NCI-H2196 (cell line): ENCODE data around the gene CBX7.

ENCODE experiments used
- DNase-seq: peaks from one replicate; lab custom pipeline; 2025; ENCODE audit not compliant: unreplicated experiment; lab: John Stamatoyannopoulos, UW

Gene CBX7

DNA sequence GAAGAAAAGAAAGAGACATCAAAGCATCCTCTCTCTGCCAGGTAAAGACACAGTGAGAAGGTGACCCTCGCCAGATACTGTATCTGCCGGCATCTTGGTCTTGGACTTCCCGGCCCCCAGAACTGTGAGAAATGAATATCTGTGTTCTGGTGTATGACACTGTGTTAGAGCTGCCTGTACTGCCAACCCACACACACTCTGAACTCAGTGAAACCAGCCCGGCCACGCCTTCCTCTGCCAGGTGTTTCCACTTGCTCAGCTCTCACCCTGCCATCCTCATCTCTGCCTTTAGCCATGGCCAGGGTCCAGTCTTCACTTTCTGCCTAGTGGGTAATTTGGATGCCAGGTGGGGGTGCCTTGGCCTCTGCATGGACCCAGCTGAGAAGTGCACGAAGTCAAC, 24.0 kb downstream of the CBX7 start:
- DNase-seq = no peak

DNA sequence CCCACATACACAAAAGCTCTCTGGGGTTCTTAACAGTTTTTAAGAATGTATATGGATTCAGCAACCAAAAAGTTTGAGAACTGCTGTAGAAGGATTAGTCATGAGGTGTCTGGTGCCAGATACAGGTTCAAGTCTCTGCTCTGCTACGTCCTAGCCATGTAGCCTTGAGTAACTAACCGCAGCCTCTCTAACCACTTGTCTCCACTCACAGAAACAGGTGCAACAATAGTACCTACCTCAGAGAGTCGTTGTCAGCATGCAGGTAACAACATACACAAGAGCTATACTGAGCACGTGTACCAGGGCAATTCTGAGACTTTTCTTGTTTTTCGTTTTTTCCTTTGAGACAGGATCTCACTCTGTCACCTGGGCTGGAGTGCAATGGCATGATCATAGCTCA, 26.9 kb downstream of the CBX7 start:
- no peak for DNase-seq

DNA sequence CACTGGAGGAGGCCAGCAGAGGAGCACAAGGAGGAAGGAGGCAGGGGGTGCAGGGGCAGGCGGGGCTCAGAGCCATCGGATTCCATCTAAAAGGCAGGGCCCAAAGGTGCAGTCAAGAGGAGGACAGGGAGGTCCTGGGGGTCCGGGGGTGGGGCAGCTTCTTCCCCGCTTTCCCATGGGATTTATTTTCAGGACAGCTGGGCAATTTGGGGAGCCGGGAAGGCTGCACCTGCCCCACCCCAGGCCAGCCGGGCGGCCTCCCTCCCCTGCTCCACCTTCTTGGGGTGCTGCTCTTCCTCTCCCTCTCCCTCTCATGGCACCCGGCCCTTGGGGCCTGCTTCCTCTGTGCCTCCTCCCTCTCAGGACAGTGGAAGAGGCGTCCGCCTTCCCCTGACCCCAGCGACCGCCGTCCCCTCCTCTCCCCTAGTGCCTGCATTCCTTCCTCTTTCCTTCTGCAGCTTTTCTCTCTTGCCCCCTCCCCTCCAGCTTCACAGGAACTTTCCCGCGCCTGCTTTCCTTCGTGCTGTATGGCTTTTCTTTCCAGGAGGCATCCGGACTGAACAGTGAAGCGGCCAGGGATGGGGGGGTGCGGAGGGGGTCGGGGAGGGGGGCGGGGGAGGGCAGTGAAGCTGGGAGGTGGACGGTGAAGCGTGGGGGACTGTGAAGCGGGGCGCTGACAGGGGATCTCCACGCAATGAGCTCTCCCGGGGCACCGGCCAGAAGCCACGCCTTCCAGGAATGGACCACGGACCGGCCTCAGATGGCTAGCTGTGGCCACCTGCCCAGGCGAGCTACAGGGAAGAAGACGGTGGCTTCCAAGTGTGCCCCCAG, 28.5 kb downstream of the CBX7 start:
- no peak for DNase-seq

DNA sequence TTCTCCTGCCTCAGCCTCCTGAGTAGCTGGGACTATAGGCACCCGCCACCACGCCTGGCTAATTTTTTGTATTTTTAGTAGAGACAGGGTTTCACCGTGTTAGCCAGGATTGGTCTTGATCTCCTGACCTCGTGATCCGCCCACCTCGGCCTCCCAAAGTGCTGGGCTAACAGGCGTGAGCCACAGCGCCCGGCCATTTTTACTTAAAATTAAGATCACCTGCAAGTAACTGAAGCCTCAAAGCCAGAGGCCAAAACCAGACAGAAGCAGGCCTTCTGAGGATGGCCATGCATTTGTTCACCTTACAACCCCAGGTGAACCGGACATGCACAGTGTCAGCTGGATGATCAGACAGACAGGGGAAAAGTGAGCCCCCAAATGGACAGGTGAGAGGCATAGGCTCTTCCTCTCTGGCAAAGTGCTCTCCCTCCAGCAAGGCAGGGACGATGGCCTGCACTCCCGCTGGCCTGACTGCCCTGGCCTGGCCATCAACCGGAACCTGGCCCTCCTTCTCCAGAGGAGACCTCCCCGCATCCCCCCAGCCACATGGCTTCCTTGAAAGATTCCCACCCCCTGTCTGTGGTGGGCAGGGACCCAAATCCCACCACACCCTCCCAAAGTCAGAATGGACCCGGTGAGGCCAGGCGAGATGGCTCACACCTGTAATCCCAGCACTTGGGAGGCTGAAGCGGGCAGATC, 29.6 kb downstream of the CBX7 start:
- no peak for DNase-seq

DNA sequence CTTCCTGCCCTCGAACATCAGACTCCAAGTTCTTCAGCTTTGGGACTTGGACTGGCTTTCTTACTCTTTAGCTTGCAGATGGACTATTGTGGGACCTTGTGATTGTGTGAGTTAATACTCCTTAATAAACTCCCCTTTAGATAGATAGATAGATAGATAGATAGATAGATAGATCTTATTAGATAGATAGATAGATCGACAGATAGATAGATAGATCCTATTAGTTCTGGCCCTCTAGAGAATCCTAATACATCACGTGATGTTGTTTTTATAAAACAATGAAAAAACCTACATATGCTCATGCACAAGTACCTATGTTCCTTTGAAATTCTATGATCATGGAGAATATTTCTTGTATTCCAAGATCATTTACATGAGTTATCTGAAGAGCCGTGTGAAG, 31.5 kb downstream of the CBX7 start:
- DNase-seq = no peak

DNA sequence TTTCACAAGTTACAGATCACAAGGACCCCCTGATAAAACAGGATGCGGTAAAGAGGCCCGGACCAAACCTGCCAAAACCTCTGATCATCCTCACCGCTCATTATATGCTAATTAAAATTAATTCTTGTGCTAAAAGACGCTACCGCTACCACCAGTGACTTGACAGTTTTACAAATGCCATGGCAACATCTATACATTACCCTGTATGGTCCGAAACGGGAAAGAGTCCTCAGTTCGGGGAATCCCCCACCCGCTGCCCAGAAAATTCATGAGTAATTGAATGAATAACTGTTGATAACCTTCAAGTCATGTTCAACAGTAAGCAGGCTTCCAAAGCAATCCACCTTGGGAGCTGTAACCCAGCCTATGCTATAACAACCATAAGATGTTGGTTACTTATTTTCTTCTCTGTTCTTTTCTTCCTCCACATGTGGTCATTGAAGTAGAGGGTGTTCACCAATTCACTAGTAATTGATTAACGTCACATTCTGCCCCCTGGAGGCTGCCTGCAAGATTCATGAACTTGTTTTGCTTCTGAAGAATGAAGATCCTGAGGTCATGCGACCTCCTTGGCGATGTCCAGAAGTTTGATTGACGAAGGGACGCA, 34.8 kb downstream of the CBX7 start:
- peak; percentile 1 for DNase-seq

DNA sequence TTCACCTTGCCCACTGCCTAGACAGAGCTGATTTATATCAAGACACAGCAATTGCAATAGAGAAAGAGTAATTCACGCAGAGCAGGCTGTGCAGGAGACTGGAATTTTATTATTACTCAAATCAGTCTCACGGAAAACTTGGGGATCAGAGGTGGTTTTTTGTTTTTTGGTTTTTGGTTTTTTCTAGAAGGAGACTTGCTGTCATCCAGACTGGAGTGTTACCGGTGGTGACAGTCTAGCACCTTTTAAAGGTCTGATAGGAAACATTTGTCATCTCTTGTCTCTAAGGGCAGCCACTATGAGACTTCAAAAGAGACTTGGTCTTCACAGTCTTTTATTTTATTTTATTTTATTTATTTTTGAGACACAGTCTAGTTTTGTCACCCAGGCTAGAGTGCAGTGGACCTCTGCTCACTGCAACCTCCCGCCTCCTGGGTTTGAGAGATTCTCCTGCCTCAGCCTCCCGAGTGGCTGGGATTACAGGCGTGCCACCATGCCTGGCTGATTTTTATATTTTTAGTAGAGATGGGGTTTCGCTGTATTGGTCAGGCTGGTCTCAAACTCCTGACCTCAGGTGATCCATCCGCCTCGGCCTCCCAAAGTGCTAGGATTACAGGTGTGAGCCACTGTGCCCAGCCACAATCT, 36.4 kb downstream of the CBX7 start:
- DNase-seq = no peak

DNA sequence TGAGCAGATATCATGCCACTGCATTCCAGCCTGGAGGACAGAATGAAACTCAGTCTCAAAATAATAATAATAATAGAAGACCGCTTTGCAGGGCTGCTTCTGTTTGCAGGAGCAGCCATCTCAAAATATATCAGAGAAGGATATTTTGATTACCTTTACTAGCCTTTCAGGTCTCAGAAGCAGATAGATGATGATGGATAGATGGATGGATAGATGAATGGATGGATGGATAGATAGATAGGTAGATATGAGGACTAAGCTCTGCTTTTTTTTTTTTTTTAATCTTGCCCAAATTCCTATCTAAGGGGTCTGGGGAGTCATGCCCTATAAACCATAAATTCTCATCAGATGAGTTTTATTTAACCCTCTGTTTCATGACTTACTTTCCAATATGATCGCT, 36.9 kb downstream of the CBX7 start:
- DNase-seq = no peak

DNA sequence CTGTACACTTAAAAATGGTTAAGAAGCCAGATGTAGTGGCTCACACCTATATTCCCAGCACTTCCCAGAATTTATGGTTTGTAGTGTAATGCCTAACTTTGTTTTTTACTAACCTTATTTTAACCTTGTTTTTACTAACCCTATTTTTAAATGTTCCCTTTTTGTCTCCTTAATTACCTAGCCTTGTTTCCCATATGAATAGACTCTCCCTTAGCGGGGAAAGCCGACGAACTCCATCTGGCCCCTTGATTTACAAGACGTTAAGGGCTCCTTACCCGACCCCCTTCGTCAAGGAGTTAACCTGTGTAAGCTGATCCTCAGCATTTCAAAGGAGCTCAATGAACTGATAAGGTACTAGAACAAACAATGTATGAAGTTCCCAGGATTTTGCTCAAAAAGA, 38.4 kb downstream of the CBX7 start:
- DNase-seq = no peak

DNA sequence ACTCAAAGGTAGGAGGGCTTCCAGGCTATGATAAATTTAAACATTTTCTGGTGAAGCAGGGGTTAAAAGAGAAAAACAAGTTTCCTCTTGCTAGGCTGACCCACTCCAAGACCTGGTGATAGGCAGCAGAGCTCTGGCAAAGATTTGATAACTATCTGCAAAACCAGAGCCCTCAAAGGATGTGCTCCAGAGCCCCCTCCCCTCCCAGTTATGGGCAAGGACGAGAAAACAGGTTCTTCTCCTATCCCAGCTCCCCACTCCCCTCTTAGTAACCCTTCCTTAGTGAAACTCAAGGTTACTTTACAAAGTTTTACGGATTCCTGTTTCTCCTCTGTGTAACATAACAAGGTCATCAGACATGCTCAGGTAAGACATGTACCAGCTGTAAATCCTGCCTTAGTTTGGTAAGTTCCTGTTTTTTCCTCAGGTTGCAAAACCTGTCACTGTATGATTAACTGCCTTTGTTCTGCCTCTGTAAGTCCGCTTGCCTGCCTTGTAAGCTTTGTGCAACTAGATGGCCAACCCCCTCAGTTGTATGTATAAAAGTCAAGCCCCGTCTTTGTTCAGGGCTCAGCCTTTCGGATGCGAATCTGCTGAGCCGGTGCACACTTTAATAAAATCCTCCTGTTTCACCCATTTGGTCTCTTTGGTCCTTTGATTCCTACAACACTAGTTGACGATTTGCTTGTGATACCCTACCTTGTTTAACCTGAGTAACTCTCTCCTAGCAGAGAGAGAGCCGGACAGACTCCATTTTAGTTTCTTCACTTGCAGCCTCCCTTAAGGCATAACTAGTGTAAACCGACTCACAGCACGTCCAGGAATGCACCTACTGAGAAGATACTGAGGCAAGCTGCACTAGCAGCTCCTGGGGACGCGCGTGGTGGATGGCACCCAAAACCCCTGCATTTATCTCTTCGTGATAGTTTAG, 41.6 kb downstream of the CBX7 start:
- DNase-seq = no peak

DNA sequence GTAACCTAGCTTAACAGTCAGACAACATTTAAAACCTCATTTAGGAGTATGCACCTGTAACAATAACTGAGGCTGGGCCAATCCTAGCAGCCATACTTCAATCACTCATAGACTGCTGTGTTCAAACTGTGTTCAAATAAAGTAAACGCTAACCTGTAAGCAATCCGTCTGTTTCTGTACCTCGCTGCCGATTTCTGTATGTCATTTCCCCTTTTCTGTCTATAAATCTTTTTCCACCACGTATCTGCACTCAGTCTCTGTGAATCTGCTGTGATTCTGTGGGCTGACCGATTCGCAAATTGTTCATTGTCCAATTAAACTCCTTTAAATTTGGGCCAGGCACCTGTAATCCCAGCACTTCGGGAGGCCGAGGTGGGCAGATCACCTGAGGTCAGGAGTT, 43.1 kb downstream of the CBX7 start:
- no peak for DNase-seq

DNA sequence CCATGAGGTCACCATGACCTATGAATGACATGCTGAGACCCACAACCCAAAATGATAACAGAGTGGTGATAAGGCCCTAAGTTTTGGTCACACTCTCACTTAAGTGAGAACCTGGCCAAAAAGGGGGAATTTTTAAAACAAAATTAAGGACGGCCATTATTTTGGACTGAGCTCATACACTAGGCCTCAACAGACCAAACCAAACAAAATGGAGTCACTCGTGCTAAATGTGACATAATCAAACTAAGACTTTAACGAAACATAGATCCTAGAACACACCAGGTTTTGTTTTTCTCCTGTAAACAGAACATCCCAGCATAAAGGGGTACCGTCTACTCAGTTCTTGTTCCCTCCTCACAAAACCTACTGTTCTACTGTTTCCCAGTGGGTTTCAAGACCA, 44.0 kb downstream of the CBX7 start:
- DNase-seq = no peak

DNA sequence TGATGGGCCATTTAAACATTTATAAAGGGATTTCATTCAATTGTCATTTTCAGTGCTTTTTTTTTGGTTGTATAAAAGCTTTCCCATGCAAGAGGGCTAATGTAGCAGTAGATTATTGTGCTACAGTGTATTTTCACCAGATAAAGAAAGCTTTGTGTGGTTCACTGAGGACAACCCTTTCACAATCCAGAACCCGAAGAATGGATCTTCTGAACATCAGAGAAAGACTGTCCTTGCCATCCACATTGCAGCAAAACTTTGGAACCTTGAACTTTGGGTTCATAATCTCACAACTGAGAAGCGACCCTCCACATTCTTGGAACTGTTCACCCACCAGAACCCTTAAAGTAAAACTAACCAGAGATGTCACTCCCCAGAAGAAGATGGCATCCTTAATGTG, 46.2 kb downstream of the CBX7 start:
- DNase-seq = no peak

DNA sequence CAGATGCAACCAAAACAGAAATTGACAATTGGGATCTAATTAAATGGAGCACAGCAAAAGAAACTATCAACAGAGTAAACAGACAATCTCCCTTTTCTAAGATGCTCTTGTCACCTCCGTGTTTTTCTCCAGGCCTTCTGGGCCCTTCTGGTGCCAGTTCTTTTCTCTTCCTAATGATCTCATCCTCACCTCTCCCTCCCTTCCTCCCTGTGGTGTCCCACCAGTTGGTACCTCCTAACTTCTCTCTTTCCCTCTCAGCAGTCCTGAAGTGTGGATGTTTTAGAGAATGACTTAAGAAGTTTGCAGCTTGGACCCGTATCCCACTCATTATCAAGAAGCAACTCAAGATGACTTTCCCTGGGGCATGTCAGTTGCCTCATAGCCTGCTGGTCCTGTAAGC, 49.0 kb downstream of the CBX7 start:
- no peak for DNase-seq

DNA sequence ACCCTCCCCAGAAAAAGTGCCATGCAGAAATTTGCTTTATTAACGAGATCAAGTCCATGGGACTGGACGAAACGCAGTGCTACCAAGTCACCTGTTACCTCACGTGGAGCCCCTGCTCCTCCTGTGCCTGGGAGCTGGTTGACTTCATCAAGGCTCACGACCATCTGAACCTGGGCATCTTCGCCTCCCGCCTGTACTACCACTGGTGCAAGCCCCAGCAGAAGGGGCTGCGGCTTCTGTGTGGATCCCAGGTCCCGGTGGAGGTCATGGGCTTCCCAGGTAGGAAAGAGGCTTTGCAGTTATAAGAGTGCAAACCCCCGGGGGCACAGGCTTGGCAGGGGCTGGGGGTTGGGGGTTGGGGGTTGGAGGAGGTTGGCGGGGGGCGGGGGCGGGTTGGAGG, 51.3 kb downstream of the CBX7 start:
- no peak for DNase-seq

DNA sequence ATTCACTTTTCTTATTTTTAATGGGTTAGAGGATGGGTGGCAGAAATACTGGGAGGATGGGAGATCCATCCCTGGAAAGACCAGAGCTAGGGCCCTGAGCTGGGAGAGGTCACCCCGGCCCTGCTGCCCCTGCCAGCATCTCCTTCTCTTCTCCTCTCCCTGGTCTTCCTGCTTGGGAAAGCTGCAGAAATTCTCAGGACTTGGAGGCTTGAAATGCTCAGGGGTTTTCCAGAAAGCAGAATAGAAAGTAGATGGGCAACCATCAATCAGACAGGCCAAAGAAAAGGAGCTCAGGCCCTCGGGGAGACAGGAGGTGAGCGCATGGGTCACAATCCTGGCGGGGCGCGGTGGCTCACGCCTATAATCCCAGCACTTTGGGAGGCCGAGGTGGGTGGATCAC, 53.9 kb downstream of the CBX7 start:
- no peak for DNase-seq

DNA sequence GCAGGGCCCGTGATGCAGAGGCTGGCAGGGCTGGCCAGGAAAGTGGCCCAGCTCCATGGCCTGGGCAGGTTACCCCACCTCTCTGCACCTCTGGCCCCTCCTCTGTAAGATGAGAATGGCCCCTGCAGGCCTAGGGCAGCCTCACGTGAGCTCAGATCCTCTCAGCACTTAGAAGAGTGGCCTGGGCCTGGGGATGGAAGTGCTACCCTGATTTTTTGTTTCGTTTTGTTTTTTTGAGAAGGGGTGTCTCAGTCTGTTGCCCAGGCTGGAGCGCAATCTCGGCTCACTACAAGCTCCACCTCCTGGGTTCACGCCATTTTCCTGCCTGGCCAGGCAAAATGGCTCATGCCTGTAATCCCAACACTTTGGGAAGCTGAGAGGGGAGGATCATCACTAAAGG, 54.5 kb downstream of the CBX7 start:
- DNase-seq = peak; percentile 20

DNA sequence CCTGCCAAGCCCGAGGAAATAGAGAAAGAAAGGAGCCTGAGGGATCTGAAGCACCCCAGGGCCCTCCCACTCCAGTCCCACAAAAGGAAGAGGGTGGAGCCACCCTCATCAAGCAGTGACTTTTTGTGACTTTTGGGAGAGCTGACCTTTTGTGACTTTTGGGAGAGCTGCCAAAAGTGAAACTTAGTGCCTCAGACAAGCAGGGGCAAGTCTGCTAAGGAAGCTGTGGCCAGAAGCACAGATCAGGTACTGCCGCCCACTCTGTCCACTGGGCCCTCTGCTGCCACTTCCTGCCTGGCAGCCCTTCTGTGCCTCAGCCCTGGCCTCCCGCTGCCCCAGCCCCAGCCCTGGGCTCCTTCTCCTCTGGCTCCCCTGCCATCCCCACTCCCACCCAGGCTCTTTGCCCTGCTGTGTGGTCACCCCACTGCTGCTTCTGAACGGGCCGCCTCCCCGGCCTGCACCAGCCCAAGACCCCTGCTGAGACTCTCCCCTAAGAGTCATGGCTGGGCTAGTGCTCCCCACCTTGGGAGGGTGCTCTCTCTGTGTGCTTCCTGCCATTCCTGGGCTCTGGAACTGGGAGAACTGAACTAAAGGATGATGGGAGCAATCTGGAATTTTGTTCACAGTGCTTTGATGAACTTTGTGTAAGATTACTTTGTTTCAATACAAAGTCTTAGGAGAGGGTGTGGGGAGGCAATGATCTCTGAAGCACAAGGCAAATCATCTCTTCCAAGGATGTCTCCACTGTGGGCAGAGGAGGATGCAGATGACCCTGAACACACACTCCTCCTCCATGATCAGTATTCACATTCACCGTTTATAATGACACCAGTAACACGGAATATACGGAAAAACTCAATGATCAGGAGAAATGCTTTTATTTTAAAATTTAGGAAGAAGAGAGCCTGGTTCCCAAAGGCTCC, 55.1 kb downstream of the CBX7 start, which contains the start of gene APOBEC3H:
Gene APOBEC3H (plus strand): TSS at position 147 of the 923 bp plus-strand sequence. CDS start 3,035 bp downstream, outside the sequence.
- peak; percentile 54 for DNase-seq

DNA sequence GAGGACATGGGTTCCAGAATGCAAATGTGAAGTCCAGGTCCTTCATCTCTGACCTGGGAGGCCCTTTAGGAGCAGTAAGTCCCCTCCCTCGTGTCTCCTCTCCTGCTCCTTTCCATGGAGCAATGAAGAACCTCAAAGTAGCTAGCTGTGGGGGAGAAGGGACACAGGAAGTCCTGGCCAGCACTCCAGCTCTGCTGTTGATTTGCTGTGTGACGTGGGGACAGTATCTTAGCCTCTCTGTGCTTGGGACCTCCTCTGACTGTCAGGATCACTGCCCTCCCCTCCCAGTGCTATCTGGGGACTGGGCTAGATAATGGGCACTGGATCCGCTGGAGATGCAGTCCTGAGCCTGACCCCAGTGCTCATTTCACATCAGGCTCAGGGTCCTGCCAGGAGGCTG, 56.5 kb downstream of the CBX7 start:
- no peak for DNase-seq
